Activated CD8-positive, alpha-beta memory T cell treated with anti-CD3 and anti-CD28 coated beads, Interleukin-2, amount 50 U/mL, for 48 hours (primary cell): ENCODE data around the gene OMP.

ENCODE experiments used
- DNase-seq: peaks from one replicate; pipeline ENCODE4 v3.0.0-alpha.2; 2020

Gene OMP

DNA sequence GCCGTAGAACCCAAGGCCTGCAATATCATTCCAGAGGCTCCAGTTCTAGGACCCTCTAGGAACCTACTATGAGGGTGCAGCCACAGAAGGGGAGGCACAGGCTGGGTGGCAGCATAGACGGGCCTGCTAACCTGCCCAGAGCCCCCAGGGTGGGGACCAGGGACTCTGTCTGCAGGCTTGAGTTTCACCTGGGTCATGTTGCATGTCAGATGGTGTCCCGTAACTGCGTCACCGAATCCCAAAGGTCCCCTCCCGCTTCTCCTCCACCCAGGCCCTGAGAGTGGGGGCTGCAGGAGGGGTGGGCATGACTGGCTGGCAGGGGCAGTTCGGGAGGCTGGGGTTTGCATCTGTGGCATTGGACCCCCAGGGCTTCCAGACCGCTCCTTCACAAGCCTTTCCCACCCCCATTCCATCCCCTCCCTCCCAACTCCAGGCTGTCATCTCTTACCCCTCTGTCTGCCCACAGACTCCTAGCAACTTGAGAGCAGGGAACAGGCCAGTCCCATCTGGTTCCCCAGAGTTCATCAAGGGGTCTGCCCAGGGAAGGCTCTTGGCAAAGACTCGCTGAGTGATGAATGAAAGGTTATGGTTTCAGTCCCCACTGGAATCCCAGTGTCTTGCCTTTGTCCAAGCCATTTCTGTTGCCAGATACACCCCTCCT lies 41.7 kb downstream of the OMP start:
- DNase-seq, result no peak

DNA sequence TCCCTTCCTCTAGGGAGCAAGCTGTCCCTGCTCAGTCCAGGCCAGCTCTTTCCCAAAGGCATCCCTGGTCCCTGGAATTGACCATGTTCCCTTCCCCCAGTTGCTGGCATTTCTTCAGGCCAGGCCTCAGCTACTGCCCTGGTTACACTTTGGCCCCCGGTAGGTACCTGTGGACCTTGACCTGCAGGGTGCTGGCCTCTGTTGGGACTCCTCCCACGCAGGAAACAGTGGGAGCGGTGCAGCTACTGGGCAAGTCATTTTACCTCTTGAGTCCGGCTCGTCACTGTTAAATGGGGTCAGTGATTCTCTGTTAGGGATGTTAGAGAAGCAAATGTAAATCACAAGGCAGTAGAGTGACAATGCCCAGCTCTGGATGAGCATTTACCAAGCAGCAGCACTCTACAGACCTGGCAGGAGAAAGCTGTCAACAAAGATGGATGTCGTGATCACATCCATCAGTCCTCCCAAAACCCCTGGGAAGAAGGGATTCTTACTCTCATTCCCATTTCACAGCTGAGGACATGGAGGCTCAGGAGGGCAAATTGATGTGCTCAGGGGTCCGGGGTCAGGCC lies 42.3 kb downstream of the OMP start:
- DNase-seq, result no peak

DNA sequence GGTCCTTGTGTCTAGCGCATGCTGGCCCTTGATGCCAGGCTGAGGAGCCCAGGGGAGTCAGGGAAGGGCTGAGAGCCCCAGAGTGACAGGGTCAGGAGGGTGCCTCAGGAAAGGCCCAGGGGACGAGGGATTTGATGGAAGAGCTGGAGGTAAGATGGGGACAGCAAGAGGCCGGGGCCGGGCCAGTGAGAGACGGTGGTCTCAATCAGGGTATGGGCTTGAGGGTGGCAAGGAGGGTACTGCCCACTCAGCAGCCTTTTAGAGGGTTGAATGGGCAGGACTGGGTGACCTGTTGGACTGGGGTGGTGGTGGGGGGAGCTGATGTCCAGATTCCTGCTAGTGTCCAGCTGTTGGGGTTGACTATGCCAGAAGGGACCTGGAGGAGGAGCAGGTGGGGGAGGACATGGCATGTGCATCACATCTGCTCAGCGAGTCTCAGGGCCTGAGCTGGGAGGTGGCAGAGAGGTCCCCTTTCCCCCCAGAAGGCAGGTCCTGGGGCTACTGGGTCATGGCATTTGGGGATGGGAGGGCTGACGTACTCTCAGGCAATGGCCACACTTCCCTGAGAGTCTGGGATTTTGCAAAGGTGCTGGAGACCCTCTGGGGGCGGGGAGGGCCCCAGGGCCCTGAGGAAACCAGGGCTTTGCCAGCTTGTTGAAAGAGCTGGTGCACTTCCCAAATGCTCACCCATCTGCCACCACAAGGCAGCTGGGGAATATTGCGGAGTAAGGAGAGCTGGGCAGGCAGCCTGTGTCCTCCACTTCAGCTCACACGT lies 43.8 kb downstream of the OMP start:
- DNase-seq, result no peak

DNA sequence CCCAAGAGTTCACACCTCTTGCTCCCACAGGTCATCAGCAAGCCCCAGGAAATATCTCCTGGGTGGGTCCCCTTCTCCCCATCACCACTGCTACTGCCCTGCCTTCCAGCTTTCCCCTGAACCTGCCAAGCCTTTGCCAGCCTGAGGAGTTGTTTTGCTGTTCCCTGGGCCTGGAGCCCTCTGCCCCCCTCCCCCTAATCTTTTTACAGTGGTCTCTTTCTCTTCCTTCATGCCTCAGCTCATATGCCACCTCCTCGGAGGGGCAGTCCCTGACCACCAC lies 44.3 kb downstream of the OMP start:
- DNase-seq, result no peak

DNA sequence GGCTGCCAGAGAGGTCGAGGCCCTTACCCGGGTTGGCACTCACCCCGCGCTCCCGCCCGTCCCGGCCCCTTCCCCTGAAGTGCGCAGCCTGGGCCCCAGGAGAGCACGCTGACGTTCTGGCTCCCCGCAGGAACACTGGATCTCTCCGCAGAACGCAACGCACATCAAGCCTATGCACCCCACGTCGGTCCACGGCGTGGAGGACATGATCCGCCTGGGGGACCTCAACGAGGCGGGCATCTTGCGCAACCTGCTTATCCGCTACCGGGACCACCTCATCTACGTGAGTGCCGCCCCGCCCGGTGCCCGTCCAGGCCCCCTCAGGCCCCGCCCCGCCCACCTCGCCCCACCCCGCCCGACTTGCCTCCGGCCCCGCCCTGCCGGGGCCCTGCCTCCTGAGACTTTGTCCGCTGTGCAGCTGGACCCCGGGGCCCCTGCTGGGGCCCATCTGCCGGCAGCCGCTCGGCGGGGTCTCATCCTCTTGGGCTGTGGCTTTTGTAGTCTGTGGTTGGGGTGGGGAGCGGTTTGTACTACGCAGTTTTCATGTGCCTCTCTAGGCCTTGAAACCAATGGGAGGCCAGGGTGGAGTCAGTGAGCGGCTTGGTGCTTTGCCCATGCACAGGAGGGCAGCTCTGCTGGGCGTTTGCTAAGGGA lies 45.2 kb downstream of the OMP start:
- DNase-seq, result peak; percentile 66

DNA sequence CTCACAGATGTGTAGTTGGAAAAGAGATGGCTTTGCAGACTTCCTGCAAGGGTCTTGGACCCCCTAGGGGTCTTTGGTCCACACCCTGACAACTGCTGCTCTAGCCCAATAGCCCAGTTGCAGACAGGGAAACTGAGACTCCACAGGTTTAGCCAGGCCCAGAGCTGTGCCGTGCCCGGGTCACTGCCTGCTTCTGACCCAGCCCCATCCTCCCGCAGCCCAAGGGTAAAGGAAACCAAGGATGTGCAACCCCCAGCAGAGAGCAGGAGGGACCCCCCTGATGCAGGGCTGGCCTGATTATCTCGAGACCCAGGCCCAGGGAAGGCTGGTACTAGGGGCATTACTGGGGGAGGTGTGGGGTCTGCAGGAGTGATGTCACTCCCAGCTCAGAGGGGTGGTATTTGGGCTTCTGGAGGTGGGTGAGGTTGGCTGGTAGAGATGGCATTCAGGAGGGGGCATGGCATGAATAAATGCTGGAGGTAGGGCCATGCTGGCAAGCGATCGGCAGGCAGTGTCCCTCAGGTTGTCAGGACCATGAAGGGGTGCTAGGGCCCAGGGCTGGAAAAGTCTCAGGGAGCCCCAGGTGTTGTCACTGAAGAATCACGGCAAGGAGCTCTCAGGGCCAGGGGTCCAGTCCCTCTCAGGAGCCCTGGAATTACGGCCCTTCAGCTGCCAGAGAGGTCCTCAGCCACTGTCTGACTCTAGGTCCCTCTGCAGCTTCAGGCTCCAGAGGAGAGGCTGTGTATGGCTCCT lies 46.5 kb downstream of the OMP start:
- DNase-seq, result no peak

DNA sequence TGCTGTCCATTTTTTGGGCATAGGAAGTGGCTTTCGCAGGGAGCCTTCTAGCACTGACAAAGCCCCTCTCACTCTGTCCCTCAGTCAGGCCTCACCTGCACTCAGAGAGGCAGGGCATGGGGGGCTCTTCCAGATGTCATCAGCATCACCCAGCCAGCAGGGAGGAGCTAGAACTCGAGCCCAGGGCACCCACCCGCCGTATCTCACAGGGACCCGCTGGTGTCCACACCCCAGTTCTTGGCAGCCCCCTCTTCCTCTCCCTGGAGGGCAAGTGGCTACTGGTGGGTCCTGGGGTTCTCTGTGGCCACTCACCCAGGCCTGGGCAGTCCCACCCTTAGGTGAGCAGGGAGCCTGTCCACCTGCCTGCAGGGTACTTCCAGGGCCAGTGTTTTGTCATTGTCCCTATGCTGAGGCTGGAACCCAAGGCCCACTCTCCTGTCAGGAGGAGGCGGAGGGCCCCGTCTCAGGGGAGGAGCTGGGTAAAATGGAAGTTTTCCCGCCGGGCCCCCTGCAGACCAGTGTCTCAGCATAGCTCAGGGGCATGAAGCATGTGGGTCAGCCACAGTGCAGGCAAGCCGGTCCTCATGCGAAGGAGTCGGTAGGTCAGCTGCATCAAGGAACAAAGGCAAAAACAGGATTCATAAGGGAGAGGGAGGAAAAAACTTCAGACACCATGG lies 47.2 kb downstream of the OMP start:
- DNase-seq, result no peak

DNA sequence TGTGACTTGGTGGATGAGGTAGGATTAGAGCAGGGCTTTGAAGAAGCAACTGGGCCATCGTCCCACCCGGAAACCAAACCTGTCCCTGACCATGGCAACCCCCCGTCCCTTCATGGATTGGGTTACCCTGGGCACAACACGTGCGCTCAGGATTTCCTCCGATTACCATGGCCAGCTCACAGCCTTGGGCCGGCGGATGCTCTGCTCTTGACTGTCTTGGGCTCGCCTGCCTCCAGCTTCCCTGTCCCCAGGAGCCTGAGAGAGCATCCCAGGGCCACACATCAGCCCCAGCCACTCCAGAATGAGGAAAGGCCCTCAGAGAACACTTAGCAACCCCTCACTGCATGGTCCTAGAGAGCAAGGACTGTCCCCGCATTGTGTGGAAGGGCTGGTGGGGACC lies 48.2 kb downstream of the OMP start:
- DNase-seq, result no peak

DNA sequence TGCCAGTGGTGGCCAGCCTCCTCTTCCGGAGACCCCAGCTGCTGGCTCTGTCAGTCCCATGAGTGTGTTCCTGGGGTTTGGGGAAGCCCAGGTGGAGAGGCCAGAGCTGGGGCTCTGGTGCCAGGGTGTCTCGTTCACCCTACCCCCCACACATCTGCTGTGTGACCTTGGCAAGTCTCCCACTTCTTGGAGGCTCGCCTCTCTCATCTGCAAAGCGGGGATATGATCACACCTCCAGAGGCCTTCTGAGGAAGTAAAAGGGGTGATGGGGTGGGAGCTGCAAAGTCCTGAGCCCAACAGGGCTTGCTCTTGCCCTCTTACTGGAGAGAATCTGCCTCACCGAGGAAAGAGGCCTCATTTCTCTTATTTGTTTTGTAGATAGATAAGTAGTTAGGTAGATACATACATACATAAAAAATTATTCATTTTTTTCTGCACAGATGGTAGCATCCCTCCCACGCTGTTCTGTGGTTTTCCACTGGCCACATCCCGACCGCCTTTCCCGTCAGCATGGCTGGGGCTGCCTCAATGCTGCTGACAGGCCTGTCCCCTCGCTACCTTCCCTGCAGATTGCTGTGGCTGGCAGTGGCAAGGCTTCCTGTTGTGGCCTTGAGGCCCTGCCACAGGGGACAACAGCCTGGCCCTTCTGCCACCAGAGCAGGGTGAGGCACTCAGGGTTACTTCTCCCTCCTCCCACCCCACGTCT lies 49.3 kb downstream of the OMP start:
- DNase-seq, result peak; percentile 87

DNA sequence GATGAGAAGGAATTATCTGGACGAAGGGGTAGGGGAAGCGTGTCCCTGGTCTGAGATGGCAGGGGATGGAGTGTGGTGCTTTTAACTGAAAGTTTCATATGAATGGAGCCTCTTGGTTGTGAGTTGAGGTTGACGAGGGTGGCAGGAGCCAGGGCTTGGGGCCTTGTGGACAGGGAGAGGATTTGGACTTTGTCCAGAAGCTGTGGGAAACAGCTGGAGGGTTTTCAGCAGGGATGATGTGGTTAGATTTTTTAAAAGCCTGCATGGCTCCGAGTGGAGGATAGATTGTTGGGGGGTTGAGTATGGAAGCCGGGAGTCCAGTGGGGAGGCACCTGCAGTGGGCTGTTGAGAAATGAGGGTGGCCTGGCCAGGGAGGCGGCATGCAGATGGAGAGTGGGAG lies 50.2 kb downstream of the OMP start:
- no peak for DNase-seq
